8988T (cell line): ENCODE measurements around the gene GLIS1.

Source experiments
- DNase-seq: peaks from one replicate; pipeline ENCODE4 v3.0.0; 2011

GLIS1 gene

GRCh38 chr1:53476579-53476978 lies 262.4 kb downstream of the GLIS1 start:
- DNase-seq, result no peak

GRCh38 chr1:53475664-53476063 lies 263.3 kb downstream of the GLIS1 start:
- no peak for DNase-seq

GRCh38 chr1:53473463-53473862 lies 265.5 kb downstream of the GLIS1 start:
- DNase-seq, result no peak

- DNase-seq, result no peak
These were observed 268.0 kb downstream of the GLIS1 start for GRCh38 chr1:53471000-53471399.

- DNase-seq, result no peak
These were observed 268.4 kb downstream of the GLIS1 start for GRCh38 chr1:53470584-53470983.

- peak; percentile 45 for DNase-seq
These were observed 268.8 kb downstream of the GLIS1 start for GRCh38 chr1:53470155-53470554.

- DNase-seq, result no peak
These were observed 269.6 kb downstream of the GLIS1 start for GRCh38 chr1:53469373-53469772.

- DNase-seq, result no peak
These were observed 270.6 kb downstream of the GLIS1 start for GRCh38 chr1:53468374-53468773.

- DNase-seq, result no peak
These were observed 271.6 kb downstream of the GLIS1 start for GRCh38 chr1:53467391-53467790.

- DNase-seq, result no peak
These were observed 273.7 kb downstream of the GLIS1 start for GRCh38 chr1:53465023-53465957.

GRCh38 chr1:53463961-53464899 lies 274.7 kb downstream of the GLIS1 start:
- DNase-seq, result no peak

GRCh38 chr1:53462769-53463501 lies 276.0 kb downstream of the GLIS1 start:
- DNase-seq, result no peak

GRCh38 chr1:53462193-53462592 lies 276.8 kb downstream of the GLIS1 start:
- DNase-seq, result no peak

- DNase-seq, result no peak
These were observed 277.5 kb downstream of the GLIS1 start for GRCh38 chr1:53461323-53462044.

GRCh38 chr1:53460666-53461322 lies 278.2 kb downstream of the GLIS1 start:
- no peak for DNase-seq

GRCh38 chr1:53460211-53460634 lies 278.7 kb downstream of the GLIS1 start:
- DNase-seq, result no peak

- DNase-seq, result no peak
These were observed 279.4 kb downstream of the GLIS1 start, which contains the start of gene DMRTB1 for GRCh38 chr1:53459321-53460175. Gene DMRTB1, plus strand, starts transcription at chr1:53459399. Its CDS starts 55 bp downstream, at chr1:53459454.

- DNase-seq, result no peak
These were observed 280.3 kb downstream of the GLIS1 start for GRCh38 chr1:53458634-53459033.
